Measurements from ENCODE around the gene ATP10A. TPM values are rescaled to one million over a fixed set of nuclear protein-coding genes. Genes with fewer than 3 reads are reported as not detected.
"Not testable (repeated sequence)": the region's sequence is repeated elsewhere in the genome, so short reads cannot be mapped to it uniquely, and the experiment has no call there.

Gene ATP10A
- total RNA-seq, 1 experiment from 2014 or later, result not detected

- no peak overlapping the region for H3K4me3 Mint-ChIP-seq (ENCODE audit: unreplicated experiment)
These were observed 221.8 kb downstream of the ATP10A start for GRCh38 chr15:25641361-25641760.

GRCh38 chr15:25640959-25641358, 222.2 kb downstream of the ATP10A start:
- POLR2A ChIA-PET; H3K27me3 Mint-ChIP-seq (ENCODE audit: insufficient read depth, unreplicated experiment); H3K9me3 ChIP-seq; H3K36me3 Mint-ChIP-seq (ENCODE audit: insufficient read depth, unreplicated experiment); DNase-seq; BruUV-seq (replicated peaks); H3K4me3 ChIP-seq (ENCODE audit: low read depth, low read length); H3K36me3 ChIP-seq (ENCODE audit: control insufficient read depth, insufficient read depth, low read length); CTCF ChIA-PET; H3K27me3 ChIP-seq (replicated peaks; ENCODE audit: control insufficient read depth, insufficient read depth, low read length); H3K4me3 Mint-ChIP-seq (ENCODE audit: unreplicated experiment): not testable (repeated sequence)
- H3K4me1 Mint-ChIP-seq (ENCODE audit: low read depth, unreplicated experiment), result peaks cover 43% of the 10 kb centered on the region
- intact Hi-C loops (cut with micrococcal nuclease; ENCODE audit: unreplicated experiment), result loop anchor here (1.0 to 5.0 kb wide), 2 partner anchors 11 to 51 kb away; no protein-coding TSS in a partner anchor
- H3K27ac Mint-ChIP-seq (ENCODE audit: unreplicated experiment), result peak overlapping the region; percentile 74
- H3K4me1 ChIP-seq, result peaks cover 37% of the 10 kb centered on the region
- H3K9me3 Mint-ChIP-seq (ENCODE audit: unreplicated experiment), result peaks cover 11% of the 10 kb centered on the region

More at GRCh38 chr15:25641361-25641760, 221.8 kb downstream of the ATP10A start:
- intact Hi-C loops (cut with micrococcal nuclease; ENCODE audit: unreplicated experiment), result loop anchor here (5.0 kb wide), 1 partner anchor 51 kb away; no protein-coding TSS in a partner anchor
- Mint-ChIP-seq H3K36me3 (ENCODE audit: insufficient read depth, unreplicated experiment) (peaks cover 5% of the 10 kb centered on the region), H3K27ac (ENCODE audit: unreplicated experiment) (peak overlapping the region; percentile 74), H3K9me3 (ENCODE audit: unreplicated experiment) (peaks cover 11% of the 10 kb centered on the region), H3K4me1 (ENCODE audit: low read depth, unreplicated experiment) (peaks cover 39% of the 10 kb centered on the region), H3K27me3 (ENCODE audit: insufficient read depth, unreplicated experiment) (no peaks in the 10 kb centered on the region)
- H3K9me3 ChIP-seq, result no peaks in the 10 kb centered on the region
- CTCF ChIA-PET, result no interaction called here
- TF ChIP-seq CTCF (IDR thresholded peaks at IDR 0.05; ENCODE audit: insufficient read depth in 1 of 2, low read depth in 1 of 2, low read length in 1 of 2, severe bottlenecking in 1 of 2, unreplicated experiment in 1 of 2), result no peak
- H3K36me3 ChIP-seq (ENCODE audit: control insufficient read depth, insufficient read depth, low read length), result no peaks in the 10 kb centered on the region; the same call in 1 of the 2 replicates
- BruUV-seq (replicated peaks), result no TSS peak
- no peak for DNase-seq
- POLR2A ChIA-PET, result no interaction called here
- H3K27me3 ChIP-seq (replicated peaks; ENCODE audit: control insufficient read depth, insufficient read depth, low read length), result no peaks in the 10 kb centered on the region
- no peak overlapping the region for H3K4me3 ChIP-seq (ENCODE audit: low read depth, low read length)
- peaks cover 33% of the 10 kb centered on the region for H3K4me1 ChIP-seq

- no TSS peak for BruUV-seq (replicated peaks)
- TF ChIP-seq CTCF (IDR thresholded peaks at IDR 0.05; ENCODE audit: insufficient read depth in 1 of 2, low read depth in 1 of 2, low read length in 1 of 2, severe bottlenecking in 1 of 2, unreplicated experiment in 1 of 2), result no peak
- POLR2A ChIA-PET, result no interaction called here
- Mint-ChIP-seq H3K4me1 (ENCODE audit: low read depth, unreplicated experiment) (peaks cover 48% of the 10 kb centered on the region), H3K36me3 (ENCODE audit: insufficient read depth, unreplicated experiment) (peaks cover 6% of the 10 kb centered on the region), H3K27me3 (ENCODE audit: insufficient read depth, unreplicated experiment) (no peaks in the 10 kb centered on the region), H3K9me3 (ENCODE audit: unreplicated experiment) (peaks cover 11% of the 10 kb centered on the region), H3K4me3 (ENCODE audit: unreplicated experiment) (no peak overlapping the region), H3K27ac (ENCODE audit: unreplicated experiment) (peak overlapping the region; percentile 74)
- Histone ChIP-seq H3K4me1 (peaks cover 43% of the 10 kb centered on the region), H3K27me3 (replicated peaks; ENCODE audit: control insufficient read depth, insufficient read depth, low read length) (no peaks in the 10 kb centered on the region), H3K4me3 (ENCODE audit: low read depth, low read length) (no peak overlapping the region), H3K9me3 (no peaks in the 10 kb centered on the region), H3K36me3 (ENCODE audit: control insufficient read depth, insufficient read depth, low read length) (no peaks in the 10 kb centered on the region; the same call in 1 of the 2 replicates)
- CTCF ChIA-PET, result no interaction called here
- DNase-seq, result no peak
- intact Hi-C loops (cut with micrococcal nuclease; ENCODE audit: unreplicated experiment), result loop anchor here (1.0 to 5.0 kb wide), 2 partner anchors 12 to 52 kb away; no protein-coding TSS in a partner anchor
These were observed 222.7 kb downstream of the ATP10A start for GRCh38 chr15:25640381-25640780.

GRCh38 chr15:25636486-25636885, 226.6 kb downstream of the ATP10A start:
- BruUV-seq (replicated peaks); H3K36me3 ChIP-seq (ENCODE audit: control insufficient read depth, insufficient read depth, low read length); H3K9me3 ChIP-seq; H3K36me3 Mint-ChIP-seq (ENCODE audit: insufficient read depth, unreplicated experiment); intact Hi-C loops (cut with micrococcal nuclease; ENCODE audit: unreplicated experiment); H3K27me3 ChIP-seq (replicated peaks; ENCODE audit: control insufficient read depth, insufficient read depth, low read length); H3K27me3 Mint-ChIP-seq (ENCODE audit: insufficient read depth, unreplicated experiment): not testable (repeated sequence)
- peak overlapping the region; percentile 64 for H3K27ac Mint-ChIP-seq (ENCODE audit: unreplicated experiment)
- CTCF ChIA-PET, result interaction anchor here (0.8 kb wide), 1 partner anchor 53 kb away, joined by 3 read pairs; no protein-coding TSS in a partner anchor
- H3K4me1 Mint-ChIP-seq (ENCODE audit: low read depth, unreplicated experiment), result peaks cover 42% of the 10 kb centered on the region
- peak; percentile 35 to 60 for DNase-seq
- peak overlapping the region; percentile 73 for H3K4me3 Mint-ChIP-seq (ENCODE audit: unreplicated experiment)
- peaks cover 11% of the 10 kb centered on the region for H3K9me3 Mint-ChIP-seq (ENCODE audit: unreplicated experiment)
- POLR2A ChIA-PET, result interaction anchor here (0.8 kb wide), 1 partner anchor 34 kb away, joined by 3 read pairs; no protein-coding TSS in a partner anchor
- Histone ChIP-seq H3K4me3 (ENCODE audit: low read depth, low read length) (0 out of 2 replicates have a peak overlapping the region, but pooled peaks have one; percentile 5), H3K4me1 (peaks cover 39% of the 10 kb centered on the region)

Data from Caco-2 (cell line).